ENCODE results near the gene ZFAND6.

The ZFAND6 gene

DNA sequence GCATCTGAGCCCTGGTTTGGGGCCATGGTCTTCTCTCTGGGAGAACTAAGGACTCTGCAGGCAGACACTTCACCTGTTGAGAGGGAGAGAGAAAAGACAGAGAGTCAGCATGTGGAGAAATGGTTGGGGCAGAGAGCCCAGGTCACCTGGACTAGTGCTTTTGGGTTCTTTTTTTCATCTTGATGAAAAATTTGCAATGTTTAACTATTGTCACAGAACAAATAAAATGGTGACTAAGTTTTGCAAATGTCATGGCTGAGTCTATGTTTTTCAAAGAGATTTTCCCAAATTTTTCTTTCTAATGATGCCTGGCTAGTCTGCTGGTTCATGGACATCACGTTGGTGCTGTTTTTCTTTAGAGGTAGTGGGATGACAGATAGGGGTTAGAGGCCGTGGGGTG is 111.1 kb downstream of the ZFAND6 start:
- no peaks in the 10 kb centered on the region for H3K36me3 ChIP-seq (ENCODE audit: control insufficient read depth, low read length)

DNA sequence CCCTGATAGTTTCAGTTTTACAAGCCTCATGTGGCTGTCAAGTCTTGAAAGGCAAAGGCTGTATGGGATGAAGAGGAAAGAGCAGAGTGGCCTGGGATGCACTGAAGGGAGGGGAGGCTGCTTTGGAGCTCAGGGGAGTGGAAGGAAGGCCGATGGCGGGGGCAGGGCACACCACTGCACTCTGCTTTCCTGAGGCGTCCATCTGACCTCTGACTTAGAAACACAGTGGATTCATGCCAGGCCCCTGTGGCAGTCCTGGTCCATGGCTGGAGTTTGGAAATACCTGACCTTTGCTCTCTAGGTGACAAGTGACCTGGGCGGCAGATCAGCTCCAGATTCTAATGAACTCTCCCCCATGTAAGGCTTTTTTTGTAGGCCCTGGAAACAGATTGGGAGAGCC is 112.3 kb downstream of the ZFAND6 start:
- Histone ChIP-seq H3K27ac (ENCODE audit: low read depth, low read length) (no peak overlapping the region), H3K27me3 (ENCODE audit: control insufficient read depth, low read length) (no peaks in the 10 kb centered on the region), H3K9me2 (replicated peaks; ENCODE audit: control insufficient read depth, low read length) (no peaks in the 10 kb centered on the region), H3K79me2 (ENCODE audit: control insufficient read depth, low read length) (no peaks in the 10 kb centered on the region), H3K4me1 (ENCODE audit: control insufficient read depth, low read length) (no peaks in the 10 kb centered on the region), H4K20me1 (ENCODE audit: control insufficient read depth, insufficient read depth, low read depth, low read length) (no peaks in the 10 kb centered on the region), H3K36me3 (ENCODE audit: control insufficient read depth, low read length) (no peaks in the 10 kb centered on the region), H3K4me2 (ENCODE audit: low read length) (no peak overlapping the region), H3K9me3 (ENCODE audit: control insufficient read depth, insufficient read depth, low read length) (no peaks in the 10 kb centered on the region), H3K4me3 (ENCODE audit: low read length) (no peak overlapping the region), H3F3A (ENCODE audit: control insufficient read depth, insufficient read depth) (no peaks in the 10 kb centered on the region)
- TF ChIP-seq EZH2phosphoT487 (IDR thresholded peaks at IDR 0.05; ENCODE audit: borderline replicate concordance, low read length), result no peak
- TF ChIP-seq, protein P1, sequence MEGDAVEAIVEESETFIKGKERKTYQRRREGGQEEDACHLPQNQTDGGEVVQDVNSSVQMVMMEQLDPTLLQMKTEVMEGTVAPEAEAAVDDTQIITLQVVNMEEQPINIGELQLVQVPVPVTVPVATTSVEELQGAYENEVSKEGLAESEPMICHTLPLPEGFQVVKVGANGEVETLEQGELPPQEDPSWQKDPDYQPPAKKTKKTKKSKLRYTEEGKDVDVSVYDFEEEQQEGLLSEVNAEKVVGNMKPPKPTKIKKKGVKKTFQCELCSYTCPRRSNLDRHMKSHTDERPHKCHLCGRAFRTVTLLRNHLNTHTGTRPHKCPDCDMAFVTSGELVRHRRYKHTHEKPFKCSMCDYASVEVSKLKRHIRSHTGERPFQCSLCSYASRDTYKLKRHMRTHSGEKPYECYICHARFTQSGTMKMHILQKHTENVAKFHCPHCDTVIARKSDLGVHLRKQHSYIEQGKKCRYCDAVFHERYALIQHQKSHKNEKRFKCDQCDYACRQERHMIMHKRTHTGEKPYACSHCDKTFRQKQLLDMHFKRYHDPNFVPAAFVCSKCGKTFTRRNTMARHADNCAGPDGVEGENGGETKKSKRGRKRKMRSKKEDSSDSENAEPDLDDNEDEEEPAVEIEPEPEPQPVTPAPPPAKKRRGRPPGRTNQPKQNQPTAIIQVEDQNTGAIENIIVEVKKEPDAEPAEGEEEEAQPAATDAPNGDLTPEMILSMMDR (IDR thresholded peaks at IDR 0.05; ENCODE audit: low read depth, low read length, poor library complexity, severe bottlenecking), result no peak

More for the DNA sequence above, 111.1 kb downstream of the ZFAND6 start:
- no peak overlapping the region for H3K4me2 ChIP-seq (ENCODE audit: low read length)
- H3K4me1 ChIP-seq (ENCODE audit: control insufficient read depth, low read length), result no peaks in the 10 kb centered on the region
- H3K27ac ChIP-seq (ENCODE audit: low read depth, low read length), result no peak overlapping the region
- H4K20me1 ChIP-seq (ENCODE audit: control insufficient read depth, insufficient read depth, low read depth, low read length), result no peaks in the 10 kb centered on the region
- TF ChIP-seq, protein P1 (IDR thresholded peaks at IDR 0.05; ENCODE audit: low read depth, low read length, poor library complexity, severe bottlenecking), result no peak
- TF ChIP-seq EZH2phosphoT487 (IDR thresholded peaks at IDR 0.05; ENCODE audit: borderline replicate concordance, low read length), result no peak
- no peaks in the 10 kb centered on the region for H3K79me2 ChIP-seq (ENCODE audit: control insufficient read depth, low read length)
- H3F3A ChIP-seq (ENCODE audit: control insufficient read depth, insufficient read depth), result no peaks in the 10 kb centered on the region
- no peaks in the 10 kb centered on the region for H3K9me2 ChIP-seq (replicated peaks; ENCODE audit: control insufficient read depth, low read length)
- no peaks in the 10 kb centered on the region for H3K9me3 ChIP-seq (ENCODE audit: control insufficient read depth, insufficient read depth, low read length)
- no peaks in the 10 kb centered on the region for H3K27me3 ChIP-seq (ENCODE audit: control insufficient read depth, low read length)
- no peak overlapping the region for H3K4me3 ChIP-seq (ENCODE audit: low read length)

DNA sequence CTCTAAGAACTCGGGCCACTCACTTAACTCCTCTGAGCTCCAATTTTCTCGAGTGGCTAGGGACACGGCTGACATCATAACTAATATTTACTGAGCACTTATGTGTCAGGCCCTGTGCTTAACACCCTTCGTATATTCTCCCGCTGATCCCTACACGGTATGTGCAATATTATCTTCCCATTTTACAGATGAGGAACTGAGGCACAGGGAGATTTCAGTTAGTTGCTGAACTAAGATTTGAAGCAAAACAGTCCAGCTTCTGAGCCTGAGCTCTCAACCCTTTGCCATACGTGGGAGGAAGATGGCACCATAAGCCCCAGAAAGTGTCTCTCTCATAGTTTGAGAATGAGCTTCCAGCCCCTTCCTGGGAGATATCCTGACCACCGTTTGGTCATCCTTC is 112.9 kb downstream of the ZFAND6 start:
- H3K4me3 ChIP-seq (ENCODE audit: low read length), result no peak overlapping the region
- H4K20me1 ChIP-seq (ENCODE audit: control insufficient read depth, insufficient read depth, low read depth, low read length), result no peaks in the 10 kb centered on the region
- no peak overlapping the region for H3K27ac ChIP-seq (ENCODE audit: low read depth, low read length)
- no peaks in the 10 kb centered on the region for H3K9me3 ChIP-seq (ENCODE audit: control insufficient read depth, insufficient read depth, low read length)
- no peaks in the 10 kb centered on the region for H3K27me3 ChIP-seq (ENCODE audit: control insufficient read depth, low read length)
- no peaks in the 10 kb centered on the region for H3K36me3 ChIP-seq (ENCODE audit: control insufficient read depth, low read length)
- TF ChIP-seq, protein P1 (IDR thresholded peaks at IDR 0.05; ENCODE audit: low read depth, low read length, poor library complexity, severe bottlenecking), result no peak
- TF ChIP-seq EZH2phosphoT487 (IDR thresholded peaks at IDR 0.05; ENCODE audit: borderline replicate concordance, low read length), result no peak
- no peaks in the 10 kb centered on the region for H3K79me2 ChIP-seq (ENCODE audit: control insufficient read depth, low read length)
- no peaks in the 10 kb centered on the region for H3K4me1 ChIP-seq (ENCODE audit: control insufficient read depth, low read length)
- H3K9me2 ChIP-seq (replicated peaks; ENCODE audit: control insufficient read depth, low read length), result no peaks in the 10 kb centered on the region
- H3F3A ChIP-seq (ENCODE audit: control insufficient read depth, insufficient read depth), result no peaks in the 10 kb centered on the region
- H3K4me2 ChIP-seq (ENCODE audit: low read length), result no peak overlapping the region
